Osteoblast (primary cell): ENCODE data around the gene FAM151A. TPM values are rescaled to one million over a fixed set of nuclear protein-coding genes. Genes with fewer than 3 reads are reported as not detected.

Source experiments
- DNase-seq: peaks from one replicate; pipeline ENCODE4 v3.0.0; 2011; ENCODE audit warnings: low spot score, mixed read lengths; ENCODE audit not compliant: insufficient read length; ENCODE audit errors: missing footprints
- H2AFZ ChIP-seq: 2 replicates; pipeline ENCODE4 v1.6.0; 2011; ENCODE audit warnings: mild to moderate bottlenecking, low read length
- H3K27ac ChIP-seq: 2 replicates; pipeline ENCODE4 v1.5.1; 2011; ENCODE audit warnings: mild to moderate bottlenecking, low read depth, low read length, moderate library complexity
- H3K27me3 ChIP-seq: 2 replicates; pipeline ENCODE4 v1.6.0; 2012; ENCODE audit warnings: mild to moderate bottlenecking, control low read depth, inconsistent platforms, low read length, moderate library complexity; ENCODE audit not compliant: insufficient read depth
- H3K36me3 ChIP-seq: 2 replicates; pipeline ENCODE4 v1.5.1; 2011; ENCODE audit warnings: mild to moderate bottlenecking, low read length, control low read depth, moderate library complexity; ENCODE audit not compliant: insufficient read depth
- H3K4me1 ChIP-seq: 2 replicates; pipeline ENCODE4 v1.5.1; 2011; ENCODE audit warnings: mild to moderate bottlenecking, low read length, control low read depth, moderate library complexity; ENCODE audit not compliant: insufficient read depth
- H3K4me2 ChIP-seq: 2 replicates; pipeline ENCODE4 v1.6.0; 2011; ENCODE audit warnings: mild to moderate bottlenecking, low read length; ENCODE audit not compliant: insufficient read depth
- H3K4me3 ChIP-seq: fragments of 200-600 bp; sonication (generic); 3 replicates; pipeline ENCODE4 v1.5.1; 2012; ENCODE audit warnings: mild to moderate bottlenecking, low read length, inconsistent platforms; ENCODE audit not compliant: insufficient read depth
- H3K79me2 ChIP-seq: 2 replicates; pipeline ENCODE4 v1.6.0; 2012; ENCODE audit warnings: mild to moderate bottlenecking, low read length, control low read depth, inconsistent platforms; ENCODE audit not compliant: insufficient read depth
- H3K9me3 ChIP-seq: 2 replicates; pipeline ENCODE4 v1.5.1; 2011; ENCODE audit warnings: low read depth, low read length, control low read depth
- H4K20me1 ChIP-seq: 2 replicates; pipeline ENCODE4 v1.6.0; 2012; ENCODE audit warnings: mild to moderate bottlenecking, low read length, control low read depth; ENCODE audit not compliant: insufficient read depth
- total RNA-seq: library from RNA; depleted of rRNA; stranded (reverse); fragments of >200 nt; gene quantifications from 2 replicates; pipeline ENCODE4 v1.2.3, GENCODE V29; 2012
- TF ChIP-seq, protein P1 (sequence below): IDR thresholded peaks from 2 replicates; pipeline ENCODE4 v1.5.1; 2011; ENCODE audit warnings: mild to moderate bottlenecking, low read depth, low read length, moderate library complexity; ENCODE audit errors: extremely low read depth

Gene FAM151A
- total RNA-seq, 1 donor = not detected

DNA sequence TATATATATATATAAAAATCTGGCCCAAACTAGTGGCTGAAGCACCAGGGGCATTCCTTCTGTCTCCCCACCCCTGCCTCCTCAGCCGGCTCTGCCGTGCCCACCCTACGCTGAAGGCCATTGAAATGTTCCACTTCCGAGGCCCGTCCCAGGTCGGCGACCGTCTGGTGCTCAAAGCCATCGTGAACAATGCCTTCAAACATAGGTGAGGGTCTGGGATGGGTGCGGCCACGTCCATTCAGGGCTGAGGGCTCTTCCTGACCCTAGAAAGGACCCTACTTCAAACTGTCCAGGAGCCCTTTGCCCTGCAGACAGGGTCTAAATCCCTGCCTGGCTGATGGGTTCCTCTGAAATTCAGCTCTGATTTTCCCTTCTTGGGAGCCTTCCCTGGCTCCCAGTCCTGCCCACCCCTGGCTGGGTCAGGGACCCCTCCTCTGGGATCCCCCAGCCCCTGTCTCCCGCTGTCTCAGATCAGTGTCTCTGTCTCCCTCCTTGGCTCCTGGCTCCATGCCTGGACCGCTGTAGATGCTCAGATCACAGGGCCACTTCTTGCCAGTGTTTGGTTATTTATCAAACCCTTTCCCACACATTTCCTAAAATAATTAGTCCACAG, 24.0 kb downstream of the FAM151A start:
- Histone ChIP-seq H3K79me2 (no peaks in the 10 kb centered on the region), H3K4me2 (no peak overlapping the region), H2AFZ (no peak overlapping the region), H3K9me3 (no peaks in the 10 kb centered on the region), H3K27ac (no peak overlapping the region), H3K4me3 (no peak overlapping the region), H4K20me1 (no peaks in the 10 kb centered on the region), H3K36me3 (no peaks in the 10 kb centered on the region), H3K27me3 (no peaks in the 10 kb centered on the region), H3K4me1 (no peaks in the 10 kb centered on the region)
- TF ChIP-seq, protein P1, sequence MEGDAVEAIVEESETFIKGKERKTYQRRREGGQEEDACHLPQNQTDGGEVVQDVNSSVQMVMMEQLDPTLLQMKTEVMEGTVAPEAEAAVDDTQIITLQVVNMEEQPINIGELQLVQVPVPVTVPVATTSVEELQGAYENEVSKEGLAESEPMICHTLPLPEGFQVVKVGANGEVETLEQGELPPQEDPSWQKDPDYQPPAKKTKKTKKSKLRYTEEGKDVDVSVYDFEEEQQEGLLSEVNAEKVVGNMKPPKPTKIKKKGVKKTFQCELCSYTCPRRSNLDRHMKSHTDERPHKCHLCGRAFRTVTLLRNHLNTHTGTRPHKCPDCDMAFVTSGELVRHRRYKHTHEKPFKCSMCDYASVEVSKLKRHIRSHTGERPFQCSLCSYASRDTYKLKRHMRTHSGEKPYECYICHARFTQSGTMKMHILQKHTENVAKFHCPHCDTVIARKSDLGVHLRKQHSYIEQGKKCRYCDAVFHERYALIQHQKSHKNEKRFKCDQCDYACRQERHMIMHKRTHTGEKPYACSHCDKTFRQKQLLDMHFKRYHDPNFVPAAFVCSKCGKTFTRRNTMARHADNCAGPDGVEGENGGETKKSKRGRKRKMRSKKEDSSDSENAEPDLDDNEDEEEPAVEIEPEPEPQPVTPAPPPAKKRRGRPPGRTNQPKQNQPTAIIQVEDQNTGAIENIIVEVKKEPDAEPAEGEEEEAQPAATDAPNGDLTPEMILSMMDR = no peak
- peak; percentile 67 for DNase-seq

DNA sequence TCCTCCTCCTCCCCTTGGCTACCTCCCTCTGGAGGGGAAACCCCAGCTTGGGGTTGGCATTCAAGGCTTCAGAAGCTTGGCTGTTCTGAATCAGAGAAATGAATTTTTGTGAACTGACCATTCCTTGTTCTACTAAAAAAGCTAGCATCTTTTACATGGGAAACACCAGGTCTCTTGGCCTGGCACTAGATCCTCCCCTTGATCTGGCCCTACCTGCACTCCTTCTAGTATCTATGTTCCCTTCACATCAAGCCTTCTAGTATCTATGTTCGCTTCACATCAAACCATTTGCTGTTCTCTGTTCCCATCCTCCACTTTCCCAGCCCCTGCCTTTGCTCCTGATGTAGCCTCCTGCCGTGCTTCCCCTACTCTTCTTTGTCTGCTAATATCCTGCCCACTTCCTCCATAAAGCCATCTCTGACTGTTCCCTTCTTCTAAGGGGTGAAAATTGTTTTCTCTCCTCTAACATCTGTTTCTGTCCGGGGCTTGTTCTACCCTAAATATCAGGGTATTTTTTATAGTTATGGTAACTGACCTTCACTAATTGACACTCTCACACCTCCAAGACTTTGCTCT, 25.8 kb downstream of the FAM151A start:
- no peak overlapping the region for H3K27ac ChIP-seq
- H3K4me3 ChIP-seq = no peak overlapping the region
- H3K4me1 ChIP-seq = no peaks in the 10 kb centered on the region
- H3K9me3 ChIP-seq = no peaks in the 10 kb centered on the region
- no peaks in the 10 kb centered on the region for H3K36me3 ChIP-seq
- DNase-seq = peak; percentile 68
- H3K27me3 ChIP-seq = no peaks in the 10 kb centered on the region
- no peak overlapping the region for H2AFZ ChIP-seq
- TF ChIP-seq, protein P1 = no peak
- H4K20me1 ChIP-seq = no peaks in the 10 kb centered on the region
- H3K79me2 ChIP-seq = no peaks in the 10 kb centered on the region
- H3K4me2 ChIP-seq = no peak overlapping the region

DNA sequence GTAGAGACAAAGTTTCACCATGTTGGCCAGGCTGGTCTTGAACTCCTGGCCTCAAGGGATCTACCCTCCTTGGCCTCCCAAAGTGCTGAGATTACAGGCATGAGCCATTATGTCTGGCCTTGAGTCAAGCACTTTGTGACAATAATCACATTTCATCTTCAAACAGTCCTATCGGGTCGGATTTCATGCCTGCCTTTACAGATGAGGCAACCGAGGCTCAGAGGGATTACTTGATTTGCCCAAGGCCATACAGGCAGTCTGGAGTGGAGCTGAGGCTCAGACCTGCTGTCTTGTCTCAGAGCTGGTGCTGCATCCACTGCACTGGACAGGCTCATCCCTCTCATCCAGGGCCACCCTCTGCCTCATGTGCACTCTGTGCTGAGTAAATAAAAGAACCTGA, 26.6 kb downstream of the FAM151A start:
- TF ChIP-seq, protein P1 = no peak

DNA sequence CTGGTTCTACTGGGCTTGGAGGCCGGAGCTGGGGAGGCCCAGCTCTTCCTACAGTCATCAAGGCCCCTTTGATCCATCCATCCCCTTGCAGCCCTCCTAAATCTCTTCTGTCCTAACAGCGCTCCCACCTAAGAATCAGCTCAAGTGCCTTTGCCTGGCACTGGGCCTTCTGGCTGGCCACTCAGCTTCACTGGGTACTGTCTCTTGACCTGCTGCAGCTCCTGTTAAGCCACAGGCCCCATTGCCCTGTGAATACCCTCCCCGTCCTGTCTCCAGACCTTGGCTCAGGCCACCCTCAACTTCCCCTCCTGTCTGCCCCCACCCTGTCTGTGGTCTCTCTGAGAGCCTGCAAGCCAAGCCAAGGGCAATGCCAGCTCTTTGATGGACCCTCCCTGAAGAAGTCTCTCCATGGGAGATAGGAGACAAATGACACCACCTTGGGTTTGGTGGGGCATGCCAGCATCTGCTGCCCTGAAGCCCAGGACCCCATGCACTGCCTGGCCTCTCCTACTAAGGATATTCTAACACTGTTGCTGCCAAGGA, 27.3 kb downstream of the FAM151A start:
- peak; percentile 57 for DNase-seq
- TF ChIP-seq, protein P1 = no peak
- H3K4me2 ChIP-seq = no peak overlapping the region
- H3K36me3 ChIP-seq = no peaks in the 10 kb centered on the region
- no peaks in the 10 kb centered on the region for H3K27me3 ChIP-seq
- no peak overlapping the region for H3K4me3 ChIP-seq
- H3K79me2 ChIP-seq = no peaks in the 10 kb centered on the region
- H4K20me1 ChIP-seq = no peaks in the 10 kb centered on the region
- H3K9me3 ChIP-seq = no peaks in the 10 kb centered on the region
- peaks cover 4% of the 10 kb centered on the region for H3K4me1 ChIP-seq
- H2AFZ ChIP-seq = no peak overlapping the region
- H3K27ac ChIP-seq = no peak overlapping the region

More for the DNA sequence above, 26.6 kb downstream of the FAM151A start:
- Histone ChIP-seq H3K4me1 (no peaks in the 10 kb centered on the region), H3K4me2 (no peak overlapping the region), H4K20me1 (no peaks in the 10 kb centered on the region), H3K36me3 (no peaks in the 10 kb centered on the region), H2AFZ (no peak overlapping the region), H3K4me3 (no peak overlapping the region), H3K27ac (no peak overlapping the region), H3K9me3 (no peaks in the 10 kb centered on the region), H3K27me3 (no peaks in the 10 kb centered on the region), H3K79me2 (no peaks in the 10 kb centered on the region)
- peak; percentile 22 for DNase-seq
